ENCODE data around the gene MRM1. TPM values are rescaled to one million over a fixed set of nuclear protein-coding genes. Genes with fewer than 3 reads are reported as not detected.

Gene MRM1, protein sequence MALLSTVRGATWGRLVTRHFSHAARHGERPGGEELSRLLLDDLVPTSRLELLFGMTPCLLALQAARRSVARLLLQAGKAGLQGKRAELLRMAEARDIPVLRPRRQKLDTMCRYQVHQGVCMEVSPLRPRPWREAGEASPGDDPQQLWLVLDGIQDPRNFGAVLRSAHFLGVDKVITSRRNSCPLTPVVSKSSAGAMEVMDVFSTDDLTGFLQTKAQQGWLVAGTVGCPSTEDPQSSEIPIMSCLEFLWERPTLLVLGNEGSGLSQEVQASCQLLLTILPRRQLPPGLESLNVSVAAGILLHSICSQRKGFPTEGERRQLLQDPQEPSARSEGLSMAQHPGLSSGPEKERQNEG
- 10 to 100 TPM in 1 of 2 donors, 1 to 10 TPM in 1; 7.6 to 10.2 TPM for total RNA-seq
- long read RNA-seq, transcript MRM1-204 (5 exons, 1,857 nt): major isoform, 13 of 13 reads
- long read RNA-seq, partial matches to known transcripts: 0 of 13 reads
- long read RNA-seq, other reads (novel, unspliced or antisense): 0 of 13 reads

- intact Hi-C loops (cut with DNase I, micrococcal nuclease): no loop called here
- DNase-seq: peak; percentile 95
- peak; percentile 70 for ATAC-seq
Measured at GRCh38 chr17:36601303-36602029, at the start of gene MRM1. TSS of gene MRM1 (plus strand) at chr17:36601583. CDS start at chr17:36601811, 228 bp downstream.

GRCh38 chr17:36553459-36553858 lies 47.9 kb upstream of the MRM1 start:
- ATAC-seq (no peak), DNase-seq (no peak)
- intact Hi-C loops (cut with DNase I, micrococcal nuclease): no loop called here

DNA sequence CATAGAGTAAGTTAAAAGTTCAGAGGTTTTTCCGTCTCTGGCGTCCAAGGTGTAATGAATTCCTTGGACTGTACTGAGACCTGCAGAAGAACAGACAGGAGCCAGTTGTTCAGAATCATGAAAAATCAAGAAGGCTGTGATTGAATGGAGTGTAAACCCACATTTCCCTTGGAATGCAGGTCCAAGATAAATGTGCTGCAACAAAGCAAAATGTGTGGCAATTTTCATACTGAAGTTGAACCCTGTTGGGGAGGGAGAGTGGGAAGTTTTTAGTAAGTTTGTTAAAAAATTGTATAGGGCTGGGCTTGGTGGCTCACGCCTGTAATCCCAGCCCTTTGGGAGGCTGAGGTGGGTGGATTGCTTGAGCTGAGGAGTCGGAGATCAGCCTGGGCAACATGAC lies 35.3 kb upstream of the MRM1 start:
- DNase-seq (no peak), ATAC-seq (no peak)
- intact Hi-C loops (cut with DNase I, micrococcal nuclease): no loop called here

DNA sequence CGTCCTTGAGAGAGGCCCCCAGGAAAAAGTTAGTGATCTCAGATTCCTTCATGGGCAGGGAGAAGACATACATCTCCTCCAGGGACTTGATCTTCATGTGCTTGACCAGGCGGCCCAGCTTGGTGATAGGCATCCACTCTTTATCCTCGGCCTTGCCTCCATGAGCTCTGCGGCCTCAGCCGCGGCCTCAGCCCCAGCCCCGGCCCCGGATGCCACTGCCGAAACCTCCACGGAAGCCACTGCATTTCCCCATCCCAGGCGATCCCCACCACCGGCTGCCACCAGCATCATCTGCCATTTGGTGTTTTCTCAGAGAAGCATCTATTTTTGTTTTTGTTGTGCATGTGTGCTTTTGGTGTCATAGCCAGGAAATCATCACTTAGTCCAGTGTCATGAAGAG lies 26.4 kb upstream of the MRM1 start:
- intact Hi-C loops (cut with DNase I, micrococcal nuclease): no loop called here
- no peak for ATAC-seq

DNA sequence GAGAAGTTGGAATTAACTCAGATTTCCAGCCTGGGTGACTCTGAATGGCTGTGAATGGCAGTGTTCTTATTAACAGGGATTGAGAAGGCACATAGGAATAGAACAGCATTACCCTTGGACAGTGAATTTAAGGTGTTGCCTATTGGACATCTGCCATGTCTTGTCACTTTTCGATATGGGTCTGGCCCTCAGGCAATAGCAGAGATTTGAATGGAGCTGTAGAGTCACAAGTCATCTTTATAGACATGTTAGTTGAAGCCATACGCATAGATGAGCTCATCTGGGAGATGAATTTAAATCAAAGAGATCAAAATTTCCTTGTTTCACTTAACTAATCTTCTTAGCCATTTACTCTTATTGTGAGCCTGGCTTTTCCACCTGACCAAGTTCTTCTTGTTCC lies 24.6 kb upstream of the MRM1 start:
- DNase-seq: no peak
- intact Hi-C loops (cut with DNase I, micrococcal nuclease): no loop called here
- ATAC-seq: no peak

More for the DNA sequence above, 26.4 kb upstream of the MRM1 start:
- DNase-seq: no peak

GRCh38 chr17:36578671-36579070 lies 22.7 kb upstream of the MRM1 start:
- ATAC-seq (no peak), DNase-seq (no peak)
- intact Hi-C loops (cut with DNase I, micrococcal nuclease): no loop called here

DNA sequence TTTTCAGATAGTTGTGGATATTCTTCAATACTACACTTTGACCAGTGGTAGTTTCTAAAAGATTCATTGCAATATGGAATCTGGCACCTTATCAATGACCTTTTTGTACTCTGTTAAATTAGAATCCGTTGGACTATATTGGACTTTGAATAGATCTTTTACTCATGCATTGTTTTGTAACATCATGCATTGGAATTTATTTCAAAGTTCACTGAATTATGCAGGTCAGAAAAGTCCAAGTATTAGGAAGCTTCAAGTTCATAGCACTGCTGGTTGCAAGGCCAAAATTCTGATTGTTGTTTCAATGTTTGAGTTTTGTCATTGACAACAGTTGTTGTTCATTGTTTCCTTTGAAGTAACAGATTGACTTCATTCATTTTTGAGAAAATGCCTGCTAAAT lies 17.6 kb upstream of the MRM1 start:
- no peak for DNase-seq
- no peak for ATAC-seq
- intact Hi-C loops (cut with DNase I, micrococcal nuclease): no loop called here

DNA sequence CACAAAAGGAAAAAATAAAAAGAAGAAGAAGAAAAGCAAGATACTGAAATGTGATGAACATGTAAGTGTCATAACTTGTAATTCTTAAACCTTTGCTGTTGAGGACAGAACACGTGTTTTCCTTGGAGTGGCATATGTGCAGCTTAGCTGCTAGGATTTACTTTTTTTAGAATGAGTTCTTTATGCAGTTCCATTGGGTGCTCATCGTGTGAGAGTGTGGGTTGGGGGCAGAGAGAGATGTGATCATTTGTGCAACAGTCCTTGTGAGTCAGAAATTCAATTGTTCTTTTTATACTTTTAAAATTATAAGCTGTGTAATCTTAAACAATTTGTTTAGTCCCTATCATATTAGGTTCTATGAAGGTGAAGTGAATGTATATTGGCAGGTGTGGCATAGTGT lies 15.2 kb upstream of the MRM1 start:
- intact Hi-C loops (cut with DNase I, micrococcal nuclease): no loop called here
- no peak for DNase-seq
- no peak for ATAC-seq

DNA sequence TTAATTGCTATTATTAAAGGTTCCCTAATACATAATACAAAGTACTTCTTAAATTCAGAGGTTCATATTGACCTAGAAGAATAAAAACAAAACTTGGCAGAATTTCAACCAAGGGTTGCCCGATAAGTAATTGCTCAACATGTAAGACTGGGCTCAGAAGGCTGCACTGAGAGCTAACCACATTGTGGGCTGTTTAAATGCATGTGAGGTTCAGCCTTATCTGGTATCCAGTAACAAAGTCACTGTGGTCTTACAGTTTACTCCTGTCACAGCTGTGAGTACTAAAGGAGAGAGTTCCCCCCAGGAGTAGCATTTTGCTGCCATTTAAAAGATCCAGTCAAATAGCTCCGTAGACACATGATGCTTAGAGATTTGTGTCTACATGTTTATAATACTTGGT lies 11.3 kb upstream of the MRM1 start:
- no peak for ATAC-seq
- intact Hi-C loops (cut with DNase I, micrococcal nuclease): loop anchor here in 1 of 2 donors (5.0 kb wide), 1 partner anchor 43 kb away; no protein-coding TSS in a partner anchor
- DNase-seq: no peak

DNA sequence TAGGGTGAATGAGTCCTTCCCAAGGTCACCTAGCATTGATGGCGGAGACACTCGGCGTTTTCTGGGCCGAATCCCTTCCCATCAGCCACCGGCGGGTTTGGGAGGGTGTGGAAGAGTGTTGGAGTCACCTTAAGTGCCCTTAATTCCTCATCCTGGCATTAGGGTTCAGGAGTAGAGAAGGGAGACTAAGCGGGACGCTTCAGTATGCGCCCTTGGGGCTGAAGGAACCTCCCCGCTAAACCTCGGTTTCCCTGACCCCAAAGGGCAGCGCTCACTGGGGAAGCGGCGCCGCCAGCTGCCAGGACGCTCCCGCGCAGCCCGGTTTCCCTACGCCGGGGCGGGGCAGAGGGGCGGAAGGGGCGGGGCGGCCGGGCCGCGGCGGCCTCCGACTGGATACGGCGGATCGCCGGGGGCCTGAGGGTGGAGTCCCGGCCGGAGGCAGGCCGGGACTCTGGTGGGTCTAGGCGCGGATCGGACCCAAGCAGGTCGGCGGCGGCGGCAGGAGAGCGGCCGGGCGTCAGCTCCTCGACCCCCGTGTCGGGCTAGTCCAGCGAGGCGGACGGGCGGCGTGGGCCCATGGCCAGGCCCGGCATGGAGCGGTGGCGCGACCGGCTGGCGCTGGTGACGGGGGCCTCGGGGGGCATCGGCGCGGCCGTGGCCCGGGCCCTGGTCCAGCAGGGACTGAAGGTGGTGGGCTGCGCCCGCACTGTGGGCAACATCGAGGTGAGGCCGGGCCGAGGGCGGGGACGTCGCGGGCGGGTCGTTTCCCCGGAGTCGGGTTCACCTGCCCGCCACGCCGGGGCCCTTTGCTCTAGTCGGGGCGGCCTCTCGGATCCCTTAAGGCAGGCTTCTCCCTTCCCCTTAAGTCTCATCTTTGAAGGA lies 9.7 kb upstream of the MRM1 start, which contains the start of gene DHRS11:
DHRS11 (plus strand) TSS at position 446 of the 882 bp plus-strand sequence; CDS start at position 577, 131 bp downstream.
- ATAC-seq (peak; percentile 74), DNase-seq (peak; percentile 83 to 90)
- intact Hi-C loops (cut with DNase I, micrococcal nuclease): loop anchor here in 1 of 2 donors (5.0 kb wide), 1 partner anchor 44 kb away; no protein-coding TSS in a partner anchor

- peak; percentile 22 for ATAC-seq
- peak; percentile 45 to 56 for DNase-seq
Measured at GRCh38 chr17:36592316-36592715, 9.1 kb upstream of the MRM1 start.

DNA sequence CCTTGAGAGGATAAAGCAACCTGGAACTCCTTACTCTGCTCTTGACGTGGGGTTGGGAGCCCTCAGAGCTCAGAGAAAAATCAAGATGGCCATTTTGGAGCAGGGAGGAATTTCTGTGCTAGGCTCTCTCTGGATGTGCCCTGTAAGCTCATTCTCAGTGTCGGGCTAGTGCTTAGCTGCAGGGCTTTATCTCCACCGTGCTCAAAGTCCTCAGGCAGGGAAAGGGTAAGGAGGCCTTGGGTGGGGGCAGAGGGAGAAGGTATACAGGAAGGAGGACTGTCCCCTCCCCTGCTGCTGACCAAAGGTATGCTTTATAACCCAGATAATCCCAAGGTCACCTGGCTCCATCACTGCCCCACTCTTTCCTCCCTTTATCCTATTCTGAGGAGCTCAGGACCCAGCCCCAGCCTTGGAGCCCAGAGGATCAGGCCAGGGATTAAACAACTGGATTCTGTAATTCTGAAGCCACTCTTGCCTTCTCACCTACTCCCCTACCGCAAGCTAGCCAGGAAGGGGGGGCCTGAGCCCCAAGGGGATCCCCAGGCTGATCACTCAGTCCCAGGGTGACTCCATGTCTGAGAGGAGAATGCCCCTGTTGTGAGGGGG lies 8.6 kb upstream of the MRM1 start:
- DNase-seq: peak; percentile 68 to 79
- peak; percentile 70 for ATAC-seq
- intact Hi-C loops (cut with DNase I, micrococcal nuclease): loop anchor here in 1 of 2 donors (5.0 kb wide), 1 partner anchor 46 kb away; no protein-coding TSS in a partner anchor

More at GRCh38 chr17:36592316-36592715, 9.1 kb upstream of the MRM1 start:
- intact Hi-C loops (cut with DNase I, micrococcal nuclease): loop anchor here in 1 of 2 donors (5.0 kb wide), 1 partner anchor 45 kb away; no protein-coding TSS in a partner anchor

- peak; percentile 12 for ATAC-seq
- intact Hi-C loops (cut with DNase I, micrococcal nuclease): loop anchor here in 1 of 2 donors (5.0 kb wide), 1 partner anchor 46 kb away; no protein-coding TSS in a partner anchor
- DNase-seq: peak; percentile 30 to 44
Measured at GRCh38 chr17:36593656-36594316, 7.6 kb upstream of the MRM1 start.

DNA sequence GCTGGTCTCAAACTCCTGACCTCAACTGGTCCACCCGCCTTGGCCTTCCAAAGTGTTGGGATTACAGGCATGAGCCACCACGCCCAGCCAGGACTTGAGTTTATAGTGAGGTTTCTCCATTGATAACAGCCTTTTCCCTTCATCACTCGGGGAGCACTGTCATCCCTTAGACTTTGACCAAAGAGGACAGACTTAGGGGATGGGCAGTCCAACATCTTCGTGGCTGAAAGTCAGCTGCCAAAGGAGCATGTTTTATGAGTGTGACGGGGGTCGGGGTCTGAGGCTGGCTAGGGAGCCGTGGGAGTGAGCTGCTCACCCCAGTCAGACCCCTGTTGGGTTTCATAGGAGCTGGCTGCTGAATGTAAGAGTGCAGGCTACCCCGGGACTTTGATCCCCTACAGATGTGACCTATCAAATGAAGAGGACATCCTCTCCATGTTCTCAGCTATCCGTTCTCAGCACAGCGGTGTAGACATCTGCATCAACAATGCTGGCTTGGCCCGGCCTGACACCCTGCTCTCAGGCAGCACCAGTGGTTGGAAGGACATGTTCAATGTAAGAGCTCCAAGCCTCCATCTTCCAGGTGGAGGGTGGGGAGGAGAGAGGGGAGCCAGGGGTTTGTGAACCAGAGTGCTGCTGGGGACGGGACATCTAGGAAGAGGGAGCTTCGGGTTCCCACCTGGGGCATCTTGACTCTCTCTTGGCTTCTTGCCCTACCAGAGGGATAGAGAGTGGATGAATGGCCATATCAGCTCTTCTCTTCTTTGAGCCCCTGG lies 6.6 kb upstream of the MRM1 start:
- DNase-seq (no peak), ATAC-seq (no peak)
- intact Hi-C loops (cut with DNase I, micrococcal nuclease): loop anchor here in 1 of 2 donors (5.0 kb wide), 1 partner anchor 48 kb away; no protein-coding TSS in a partner anchor

- intact Hi-C loops (cut with DNase I, micrococcal nuclease): no loop called here
- DNase-seq (peak; percentile 77 to 84), ATAC-seq (peak; percentile 40)
Measured at GRCh38 chr17:36597226-36597625, 4.2 kb upstream of the MRM1 start.

DNA sequence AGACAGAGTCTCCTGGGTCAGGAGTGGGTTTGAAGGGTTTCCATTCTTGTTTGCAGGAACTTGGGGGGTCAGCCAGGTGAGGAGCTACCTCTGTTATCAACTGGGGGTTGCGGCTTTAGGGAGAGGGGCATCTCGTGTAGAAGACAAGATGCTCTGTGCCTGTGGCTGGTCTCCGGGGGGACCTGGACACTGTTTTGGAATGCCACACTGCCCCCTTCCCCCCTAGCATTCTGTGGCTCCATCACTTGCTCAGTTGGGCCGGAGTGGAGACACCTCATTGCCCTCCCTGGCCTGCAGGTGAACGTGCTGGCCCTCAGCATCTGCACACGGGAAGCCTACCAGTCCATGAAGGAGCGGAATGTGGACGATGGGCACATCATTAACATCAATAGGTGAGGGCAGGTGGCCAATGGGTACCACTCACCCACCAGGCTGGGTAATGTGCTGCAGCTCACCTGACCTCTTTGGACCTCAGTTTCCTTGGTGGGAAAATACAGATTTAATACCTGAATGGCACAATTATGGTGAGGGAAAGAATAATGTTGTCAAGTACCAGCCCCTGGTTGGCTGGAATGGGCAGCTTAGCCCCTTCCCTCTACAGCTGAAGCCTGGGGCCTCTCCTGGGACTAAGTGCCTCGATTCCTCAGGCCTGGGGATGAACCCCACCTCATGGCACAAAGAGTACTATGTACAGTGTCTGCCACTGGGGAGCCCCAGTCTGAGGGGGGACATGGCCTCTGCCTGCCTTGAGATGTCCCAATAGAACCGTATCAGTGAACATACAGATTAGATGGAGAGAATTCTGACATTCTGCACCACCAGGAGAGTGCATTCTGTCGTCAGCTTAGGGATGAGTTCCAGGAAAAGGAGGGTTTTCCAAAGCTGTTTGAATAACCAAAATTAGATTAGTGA lies 3.3 kb upstream of the MRM1 start:
- ATAC-seq: no peak
- intact Hi-C loops (cut with DNase I, micrococcal nuclease): no loop called here
- no peak for DNase-seq

Measured in left colon (tissue), 2 donors.